ENCODE results near the gene CST7.
A peak's percentile ranks its signal among the peaks of the same experiment; 100 is the strongest.

The CST7 gene

GRCh38 chr20:25005661-25006060, 56.6 kb downstream of the CST7 start:
- H2BK120ac ChIP-seq (ENCODE audit: low read depth, low read length) = no peak overlapping the region
- no peak overlapping the region for H4K8ac ChIP-seq (ENCODE audit: low read length)
- peaks cover 0 to 9% of the 10 kb centered on the region in 2 experiments for H3K36me3 ChIP-seq (ENCODE audit: control insufficient read depth in 1 of 2, insufficient read depth in 2 of 2, low read depth in 1 of 2, low read length in 2 of 2)
- H3K27me3 ChIP-seq (ENCODE audit: control insufficient read depth in 1 of 2, insufficient read depth in 1 of 2, low read length in 2 of 2) = peaks cover 0 to 4% of the 10 kb centered on the region in 2 experiments
- H2AK5ac ChIP-seq (ENCODE audit: low read length, severe bottlenecking) = no peak overlapping the region
- no peak overlapping the region for H2BK15ac ChIP-seq (ENCODE audit: low read depth, poor library complexity, severe bottlenecking)
- no peak overlapping the region for H2BK12ac ChIP-seq (ENCODE audit: low read length in 2 of 2)
- no peak overlapping the region for H2BK5ac ChIP-seq (ENCODE audit: low read depth, low read length, poor library complexity, severe bottlenecking)
- H3K9me3 ChIP-seq (ENCODE audit: control insufficient read depth, low read length) = peaks cover 4% of the 10 kb centered on the region
- H3K14ac ChIP-seq (ENCODE audit: low read length in 2 of 2) = peak overlapping the region in 1 of 2 experiments; percentile 2
- no peak overlapping the region for H3K23ac ChIP-seq (ENCODE audit: low read length in 2 of 2)
- no peak overlapping the region for H3K27ac ChIP-seq (ENCODE audit: low read length, poor library complexity, severe bottlenecking)
- no peak overlapping the region for H3K4me3 ChIP-seq (ENCODE audit: insufficient read depth in 1 of 2, low read depth in 1 of 2, low read length in 2 of 2)
- H3K79me1 ChIP-seq (replicated peaks; ENCODE audit: low read length, poor library complexity, severe bottlenecking) = no peaks in the 10 kb centered on the region
- no peak overlapping the region for H4K91ac ChIP-seq (ENCODE audit: low read length)
- H3K4me2 ChIP-seq (ENCODE audit: low read length, poor library complexity, severe bottlenecking) = no peak overlapping the region
- no peak overlapping the region for H3K4ac ChIP-seq (ENCODE audit: low read depth in 1 of 2, low read length in 2 of 2)
- H3K4me1 ChIP-seq (ENCODE audit: control insufficient read depth, insufficient read depth, low read depth, low read length) = peaks cover 7% of the 10 kb centered on the region
- H3K9ac ChIP-seq (ENCODE audit: low read length) = no peak overlapping the region
- no peak overlapping the region for H3K18ac ChIP-seq (ENCODE audit: low read depth in 1 of 2, low read length in 2 of 2)
- no peak for DNase-seq
- H2AFZ ChIP-seq (ENCODE audit: low read depth, low read length) = no peak overlapping the region
- WGBS = 86% methylated on average over 8 of the region's 8 CpGs

GRCh38 chr20:25006431-25007167, 57.5 kb downstream of the CST7 start:
- no peak overlapping the region for H4K91ac ChIP-seq (ENCODE audit: low read length)
- peak overlapping the region; percentile 15 for H2AK5ac ChIP-seq (ENCODE audit: low read length, severe bottlenecking)
- no peak overlapping the region for H2BK120ac ChIP-seq (ENCODE audit: low read depth, low read length)
- no peak overlapping the region for H3K23ac ChIP-seq (ENCODE audit: low read length in 2 of 2)
- no peak overlapping the region for H2BK15ac ChIP-seq (ENCODE audit: low read depth, poor library complexity, severe bottlenecking)
- H3K27ac ChIP-seq (ENCODE audit: low read length, poor library complexity, severe bottlenecking) = no peak overlapping the region
- peaks cover 0 to 4% of the 10 kb centered on the region in 2 experiments for H3K27me3 ChIP-seq (ENCODE audit: control insufficient read depth in 1 of 2, insufficient read depth in 1 of 2, low read length in 2 of 2)
- 78% methylated on average over 12 of the region's 12 CpGs for WGBS
- H2BK12ac ChIP-seq (ENCODE audit: low read length in 2 of 2) = no peak overlapping the region
- H3K4me3 ChIP-seq (ENCODE audit: insufficient read depth in 1 of 2, low read depth in 1 of 2, low read length in 2 of 2) = no peak overlapping the region
- H3K9ac ChIP-seq (ENCODE audit: low read length) = no peak overlapping the region
- H3K79me1 ChIP-seq (replicated peaks; ENCODE audit: low read length, poor library complexity, severe bottlenecking) = no peaks in the 10 kb centered on the region
- peaks cover 6% of the 10 kb centered on the region for H3K4me1 ChIP-seq (ENCODE audit: control insufficient read depth, insufficient read depth, low read depth, low read length)
- no peak overlapping the region for H3K4me2 ChIP-seq (ENCODE audit: low read length, poor library complexity, severe bottlenecking)
- DNase-seq = no peak
- H3K14ac ChIP-seq (ENCODE audit: low read length in 2 of 2) = no peak overlapping the region
- H3K9me3 ChIP-seq (ENCODE audit: control insufficient read depth, low read length) = peaks cover 4% of the 10 kb centered on the region
- no peak overlapping the region for H3K4ac ChIP-seq (ENCODE audit: low read depth in 1 of 2, low read length in 2 of 2)
- no peak overlapping the region for H2BK5ac ChIP-seq (ENCODE audit: low read depth, low read length, poor library complexity, severe bottlenecking)
- H3K36me3 ChIP-seq (ENCODE audit: control insufficient read depth in 1 of 2, insufficient read depth in 2 of 2, low read depth in 1 of 2, low read length in 2 of 2) = peaks cover 0 to 9% of the 10 kb centered on the region in 2 experiments
- H3K18ac ChIP-seq (ENCODE audit: low read depth in 1 of 2, low read length in 2 of 2) = no peak overlapping the region
- no peak overlapping the region for H2AFZ ChIP-seq (ENCODE audit: low read depth, low read length)
- no peak overlapping the region for H4K8ac ChIP-seq (ENCODE audit: low read length)

GRCh38 chr20:25007491-25008305, 58.6 kb downstream of the CST7 start:
- H2AK5ac ChIP-seq (ENCODE audit: low read length, severe bottlenecking) = no peak overlapping the region
- H3K4me1 ChIP-seq (ENCODE audit: control insufficient read depth, insufficient read depth, low read depth, low read length) = peaks cover 6% of the 10 kb centered on the region
- H3K18ac ChIP-seq (ENCODE audit: low read depth in 1 of 2, low read length in 2 of 2) = no peak overlapping the region
- H3K79me1 ChIP-seq (replicated peaks; ENCODE audit: low read length, poor library complexity, severe bottlenecking) = no peaks in the 10 kb centered on the region
- H3K4me3 ChIP-seq (ENCODE audit: insufficient read depth in 1 of 2, low read depth in 1 of 2, low read length in 2 of 2) = no peak overlapping the region
- peaks cover 0 to 20% of the 10 kb centered on the region in 2 experiments for H3K36me3 ChIP-seq (ENCODE audit: control insufficient read depth in 1 of 2, insufficient read depth in 2 of 2, low read depth in 1 of 2, low read length in 2 of 2)
- no peak overlapping the region for H4K91ac ChIP-seq (ENCODE audit: low read length)
- H3K4ac ChIP-seq (ENCODE audit: low read depth in 1 of 2, low read length in 2 of 2) = no peak overlapping the region
- peaks cover 1% of the 10 kb centered on the region for H3K9me3 ChIP-seq (ENCODE audit: control insufficient read depth, low read length)
- H2BK12ac ChIP-seq (ENCODE audit: low read length in 2 of 2) = no peak overlapping the region
- no peak overlapping the region for H3K23ac ChIP-seq (ENCODE audit: low read length in 2 of 2)
- H2BK5ac ChIP-seq (ENCODE audit: low read depth, low read length, poor library complexity, severe bottlenecking) = no peak overlapping the region
- no peak overlapping the region for H2BK120ac ChIP-seq (ENCODE audit: low read depth, low read length)
- H3K27me3 ChIP-seq (ENCODE audit: control insufficient read depth in 1 of 2, insufficient read depth in 1 of 2, low read length in 2 of 2) = peaks cover 0 to 4% of the 10 kb centered on the region in 2 experiments
- H3K14ac ChIP-seq (ENCODE audit: low read length in 2 of 2) = no peak overlapping the region
- no peak overlapping the region for H4K8ac ChIP-seq (ENCODE audit: low read length)
- no peak overlapping the region for H2BK15ac ChIP-seq (ENCODE audit: low read depth, poor library complexity, severe bottlenecking)
- no peak overlapping the region for H3K9ac ChIP-seq (ENCODE audit: low read length)
- WGBS = 89% methylated on average over 22 of the region's 22 CpGs
- DNase-seq = no peak
- no peak overlapping the region for H2AFZ ChIP-seq (ENCODE audit: low read depth, low read length)
- no peak overlapping the region for H3K27ac ChIP-seq (ENCODE audit: low read length, poor library complexity, severe bottlenecking)
- no peak overlapping the region for H3K4me2 ChIP-seq (ENCODE audit: low read length, poor library complexity, severe bottlenecking)

Data from mesenchymal stem cell (in vitro differentiated cells and primary cell).